ENCODE measurements around the gene GLE1. TPM values are rescaled to one million over a fixed set of nuclear protein-coding genes. Genes with fewer than 3 reads are reported as not detected.

Gene GLE1
- total RNA-seq, 1 experiment from 2014 or later, result 36.6 TPM

GRCh38 chr9:128565578-128565977, 61.1 kb downstream of the GLE1 start:
- ChIA-PET CTCF (no interaction called here), RAD21 (ENCODE audit: low non-redundant PET in 1 of 2, low total read pairs in 2 of 2, uncharacterized antibody in 2 of 2, unreplicated experiment in 2 of 2) (no interaction called here)
- no peak overlapping the region for H3K9ac ChIP-seq (ENCODE audit: low read length)

More at GRCh38 chr9:128565578-128565977, 61.1 kb downstream of the GLE1 start:
- Histone ChIP-seq H3K36me3 (ENCODE audit: control insufficient read depth in 1 of 2, insufficient read depth in 2 of 2, low read length in 2 of 2) (peaks cover 12 to 24% of the 10 kb centered on the region in 2 experiments; a peak in 3 of 4 replicates), H3K9me2 (ENCODE audit: insufficient read depth) (no peaks in the 10 kb centered on the region), H3K27ac (ENCODE audit: low read depth, low read length) (no peak overlapping the region), H3K4me2 (ENCODE audit: low read length) (no peak overlapping the region), H3K4me1 (ENCODE audit: control insufficient read depth in 1 of 2, insufficient read depth in 2 of 2, low read length in 2 of 2) (no peaks in the 10 kb centered on the region), H2AFZ (ENCODE audit: low read depth, low read length, poor library complexity, severe bottlenecking) (no peak overlapping the region), H4K20me1 (ENCODE audit: insufficient read depth) (no peaks in the 10 kb centered on the region), H3K79me2 (ENCODE audit: insufficient read depth, low read length) (peaks cover 48% of the 10 kb centered on the region), H3K27me3 (ENCODE audit: insufficient read depth, low read length) (no peaks in the 10 kb centered on the region), H3K9me3 (ENCODE audit: control insufficient read depth in 1 of 2, insufficient read depth in 1 of 2, low read depth in 1 of 2, low read length in 2 of 2) (no peaks in the 10 kb centered on the region), H3K4me3 (replicated peaks in 1 of 2; ENCODE audit: low read depth in 1 of 2, low read length in 2 of 2) (no peak overlapping the region)
- intact Hi-C loops (cut with micrococcal nuclease), result no loop called here
- POLR2A ChIA-PET, result interaction anchor here (1.0 to 1.3 kb wide), 2 partner anchors 11 to 13 kb away, joined by 6 read pairs; partner anchors contain the start of gene SPTAN1
- no peak for DNase-seq (ENCODE audit: low read depth, low spot score)
- ATAC-seq, result no peak
- TF ChIP-seq SRF (IDR thresholded peaks at IDR 0.05; ENCODE audit: low read depth) (no peak), ZBTB33 (IDR thresholded peaks at IDR 0.05; ENCODE audit: extremely low read depth, insufficient replicate concordance, low read length) (no peak), EGR1 (IDR thresholded peaks at IDR 0.05; ENCODE audit: low read depth) (no peak), ZNF274 (IDR thresholded peaks at IDR 0.05; ENCODE audit: low read depth, low read length) (no peak), MAX (IDR thresholded peaks at IDR 0.05) (no peak), SIN3A (IDR thresholded peaks at IDR 0.05; ENCODE audit: low read depth) (no peak), EZH2phosphoT487 (IDR thresholded peaks at IDR 0.05; ENCODE audit: borderline replicate concordance) (no peak), ELF1 (IDR thresholded peaks at IDR 0.05; ENCODE audit: borderline replicate concordance, low read depth) (no peak), CEBPB (IDR thresholded peaks at IDR 0.05; ENCODE audit: low read depth) (no peak), ATF3 (IDR thresholded peaks at IDR 0.05) (no peak), ZFX (IDR thresholded peaks at IDR 0.05) (no peak), SP1 (IDR thresholded peaks at IDR 0.05; ENCODE audit: low read depth) (no peak), JUND (IDR thresholded peaks at IDR 0.05) (no peak), CTCF (IDR thresholded peaks at IDR 0.05 in 2 of 3, conservative IDR thresholded peaks at IDR 0.05 in 1 of 3; ENCODE audit: borderline replicate concordance in 1 of 3, insufficient read depth in 1 of 3, low read depth in 2 of 3, low read length in 2 of 3) (no peak), FOSL1 (IDR thresholded peaks at IDR 0.05; ENCODE audit: low read depth) (no peak), RAD21 (IDR thresholded peaks at IDR 0.05; ENCODE audit: low read depth) (no peak), TCF7L2 (IDR thresholded peaks at IDR 0.05; ENCODE audit: borderline replicate concordance, extremely low read depth, insufficient read depth, insufficient read length) (no peak), YY1 (IDR thresholded peaks at IDR 0.05; ENCODE audit: extremely low read depth, insufficient replicate concordance, low read depth, low read length) (no peak)
- no TSS peak for BruUV-seq (replicated peaks)
